ENCODE data around the gene SLC7A10. TPM values are rescaled to one million over a fixed set of nuclear protein-coding genes. Genes with fewer than 3 reads are reported as not detected.

SLC7A10 gene
- total and polyA plus RNA-seq, 2 donors (not counting 1 experiment from before 2014, with no cell fraction given), result not detected

- H3K9ac ChIP-seq (ENCODE audit: insufficient read depth, low read length), result no peak overlapping the region
- H3K9me3 ChIP-seq (ENCODE audit: control insufficient read depth, insufficient read depth, low read depth, low read length), result no peaks in the 10 kb centered on the region
- no peaks in the 10 kb centered on the region for H3K4me1 ChIP-seq (ENCODE audit: control insufficient read depth, extremely low read depth, insufficient read depth, low read length)
Observed at GRCh38 chr19:33163481-33163880, 62.2 kb downstream of the SLC7A10 start.

DNA sequence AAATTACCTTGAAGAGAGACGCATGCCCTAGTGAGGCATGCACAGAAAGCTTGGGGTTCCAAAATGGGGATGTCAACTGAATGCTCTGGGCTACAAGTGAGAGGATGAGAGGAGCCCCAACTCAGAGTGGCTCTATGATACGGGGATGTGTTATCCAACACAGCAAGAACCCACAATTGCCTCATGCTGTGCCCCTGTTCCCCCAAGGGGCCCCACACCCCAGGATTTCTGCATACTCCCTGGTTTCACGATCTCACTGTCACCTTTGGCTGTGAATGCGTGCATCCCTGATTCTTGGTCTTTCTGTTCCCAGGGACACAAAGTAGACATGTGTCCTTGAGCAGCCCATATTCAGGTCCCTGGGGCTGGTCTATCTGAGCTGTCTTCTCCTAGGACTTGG is 64.4 kb downstream of the SLC7A10 start:
- no peaks in the 10 kb centered on the region for H3K79me2 ChIP-seq (ENCODE audit: control insufficient read depth, insufficient read depth, low read length)
- no peak overlapping the region for H3K4me2 ChIP-seq (ENCODE audit: extremely low read depth, insufficient read depth, low read length)
- H3K9me3 ChIP-seq (ENCODE audit: control insufficient read depth, insufficient read depth, low read depth, low read length), result no peaks in the 10 kb centered on the region
- no peak overlapping the region for H2AFZ ChIP-seq (ENCODE audit: low read length)
- no peaks in the 10 kb centered on the region for H4K20me1 ChIP-seq (ENCODE audit: control insufficient read depth, extremely low read depth, insufficient read depth, low read length)
- H3K27me3 ChIP-seq (ENCODE audit: control insufficient read depth, insufficient read depth, low read length), result no peaks in the 10 kb centered on the region
- no peak for TF ChIP-seq CTCF (conservative IDR thresholded peaks at IDR 0.05 in 1 of 2, IDR thresholded peaks at IDR 0.05 in 1 of 2; ENCODE audit: low read depth in 1 of 2, low read length in 2 of 2)
- no peak for TF ChIP-seq EZH2 (IDR thresholded peaks at IDR 0.05; ENCODE audit: low read length, missing control alignments)
- H3K9ac ChIP-seq (ENCODE audit: insufficient read depth, low read length), result no peak overlapping the region
- H3K27ac ChIP-seq (ENCODE audit: insufficient read depth, low read length), result no peak overlapping the region
- no peak overlapping the region for H3K4me3 ChIP-seq (replicated peaks in 1 of 4; ENCODE audit: control extremely low read depth in 1 of 4, insufficient read depth in 1 of 4, low read depth in 3 of 4, low read length in 4 of 4)
- DNase-seq (ENCODE audit: low read depth in 2 of 2), result no peak
- no peaks in the 10 kb centered on the region for H3K4me1 ChIP-seq (ENCODE audit: control insufficient read depth, extremely low read depth, insufficient read depth, low read length)
- H3K36me3 ChIP-seq (ENCODE audit: control insufficient read depth, insufficient read depth, low read length), result no peaks in the 10 kb centered on the region

More at GRCh38 chr19:33163481-33163880, 62.2 kb downstream of the SLC7A10 start:
- Histone ChIP-seq H2AFZ (ENCODE audit: low read length) (no peak overlapping the region), H3K36me3 (ENCODE audit: control insufficient read depth, insufficient read depth, low read length) (no peaks in the 10 kb centered on the region), H3K79me2 (ENCODE audit: control insufficient read depth, insufficient read depth, low read length) (no peaks in the 10 kb centered on the region), H3K27ac (ENCODE audit: insufficient read depth, low read length) (no peak overlapping the region), H3K27me3 (ENCODE audit: control insufficient read depth, insufficient read depth, low read length) (no peaks in the 10 kb centered on the region), H3K4me3 (replicated peaks in 1 of 4; ENCODE audit: control extremely low read depth in 1 of 4, insufficient read depth in 1 of 4, low read depth in 3 of 4, low read length in 4 of 4) (no peak overlapping the region), H4K20me1 (ENCODE audit: control insufficient read depth, extremely low read depth, insufficient read depth, low read length) (no peaks in the 10 kb centered on the region), H3K4me2 (ENCODE audit: extremely low read depth, insufficient read depth, low read length) (no peak overlapping the region)
- no peak for TF ChIP-seq EZH2 (IDR thresholded peaks at IDR 0.05; ENCODE audit: low read length, missing control alignments)
- TF ChIP-seq CTCF (conservative IDR thresholded peaks at IDR 0.05 in 1 of 2, IDR thresholded peaks at IDR 0.05 in 1 of 2; ENCODE audit: low read depth in 1 of 2, low read length in 2 of 2), result no peak
- no peak for DNase-seq (ENCODE audit: low read depth in 2 of 2)

DNA sequence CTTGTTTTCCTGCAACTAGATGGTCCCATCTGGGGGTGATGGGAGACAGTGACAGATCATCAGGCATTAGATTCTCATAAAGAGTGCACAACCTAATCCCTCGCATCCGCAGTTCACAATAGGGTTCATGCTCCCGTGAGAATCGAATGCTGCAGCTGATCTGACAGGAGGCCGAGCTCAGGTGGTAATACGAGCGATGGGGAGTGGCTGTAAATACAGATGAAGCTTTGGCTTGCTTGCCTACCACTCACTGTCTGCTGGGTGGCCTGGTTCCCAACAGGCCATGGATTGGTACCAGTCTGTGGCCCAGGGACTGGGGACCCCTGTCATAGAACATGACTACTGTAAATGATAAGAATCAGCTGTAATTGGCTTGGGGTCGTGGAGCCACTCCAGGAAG is 65.8 kb downstream of the SLC7A10 start:
- TF ChIP-seq CTCF (conservative IDR thresholded peaks at IDR 0.05 in 1 of 2, IDR thresholded peaks at IDR 0.05 in 1 of 2; ENCODE audit: low read depth in 1 of 2, low read length in 2 of 2) (no peak), EZH2 (IDR thresholded peaks at IDR 0.05; ENCODE audit: low read length, missing control alignments) (no peak)
- no peak for DNase-seq (ENCODE audit: low read depth in 2 of 2)
- H3K4me2 ChIP-seq (ENCODE audit: extremely low read depth, insufficient read depth, low read length), result no peak overlapping the region
- no peaks in the 10 kb centered on the region for H3K9me3 ChIP-seq (ENCODE audit: control insufficient read depth, insufficient read depth, low read depth, low read length)
- no peaks in the 10 kb centered on the region for H3K4me1 ChIP-seq (ENCODE audit: control insufficient read depth, extremely low read depth, insufficient read depth, low read length)
- H3K4me3 ChIP-seq (replicated peaks in 1 of 4; ENCODE audit: control extremely low read depth in 1 of 4, insufficient read depth in 1 of 4, low read depth in 3 of 4, low read length in 4 of 4), result no peak overlapping the region
- no peaks in the 10 kb centered on the region for H3K79me2 ChIP-seq (ENCODE audit: control insufficient read depth, insufficient read depth, low read length)
- H3K27me3 ChIP-seq (ENCODE audit: control insufficient read depth, insufficient read depth, low read length), result no peaks in the 10 kb centered on the region
- H2AFZ ChIP-seq (ENCODE audit: low read length), result no peak overlapping the region
- H3K27ac ChIP-seq (ENCODE audit: insufficient read depth, low read length), result no peak overlapping the region
- H3K9ac ChIP-seq (ENCODE audit: insufficient read depth, low read length), result no peak overlapping the region
- H3K36me3 ChIP-seq (ENCODE audit: control insufficient read depth, insufficient read depth, low read length), result no peaks in the 10 kb centered on the region
- H4K20me1 ChIP-seq (ENCODE audit: control insufficient read depth, extremely low read depth, insufficient read depth, low read length), result no peaks in the 10 kb centered on the region

All from fibroblast of lung (primary cell).